Upper lobe of left lung (tissue), 4 donors: Measurements from ENCODE around the gene DKK2.

Experiments used
- EP300 ChIP-seq, 4 donors: sonication (generic); formaldehyde crosslinking; IDR thresholded peaks; one replicate each; pipeline ENCODE4 v1.5.1; 2017; ENCODE audit warnings: antibody characterized with exemption in 4 of 4, control low read depth in 2 of 4
- POLR2A ChIP-seq, 4 donors: fragments of 450-650 bp; IDR thresholded peaks; one replicate each; pipeline ENCODE4 v1.5.1; 2016 to 2017; ENCODE audit warnings: antibody characterized with exemption in 4 of 4, mild to moderate bottlenecking in 2 of 4
- POLR2AphosphoS5 ChIP-seq, 2 donors: sonication (generic); formaldehyde crosslinking; IDR thresholded peaks; one replicate each; pipeline ENCODE4 v1.5.1; 2017; ENCODE audit warnings: antibody characterized with exemption in 2 of 2
- TF ChIP-seq, protein P1 (sequence below), 6 experiments: fragments of 450-650 bp in 4 of 6; fragments of 200-600 bp in 2 of 6; sonication (generic) in 2 of 6; IDR thresholded peaks; one replicate each; pipeline ENCODE4 v1.5.1; 2016 to 2019; ENCODE audit warnings: antibody characterized with exemption in 6 of 6

DNA sequence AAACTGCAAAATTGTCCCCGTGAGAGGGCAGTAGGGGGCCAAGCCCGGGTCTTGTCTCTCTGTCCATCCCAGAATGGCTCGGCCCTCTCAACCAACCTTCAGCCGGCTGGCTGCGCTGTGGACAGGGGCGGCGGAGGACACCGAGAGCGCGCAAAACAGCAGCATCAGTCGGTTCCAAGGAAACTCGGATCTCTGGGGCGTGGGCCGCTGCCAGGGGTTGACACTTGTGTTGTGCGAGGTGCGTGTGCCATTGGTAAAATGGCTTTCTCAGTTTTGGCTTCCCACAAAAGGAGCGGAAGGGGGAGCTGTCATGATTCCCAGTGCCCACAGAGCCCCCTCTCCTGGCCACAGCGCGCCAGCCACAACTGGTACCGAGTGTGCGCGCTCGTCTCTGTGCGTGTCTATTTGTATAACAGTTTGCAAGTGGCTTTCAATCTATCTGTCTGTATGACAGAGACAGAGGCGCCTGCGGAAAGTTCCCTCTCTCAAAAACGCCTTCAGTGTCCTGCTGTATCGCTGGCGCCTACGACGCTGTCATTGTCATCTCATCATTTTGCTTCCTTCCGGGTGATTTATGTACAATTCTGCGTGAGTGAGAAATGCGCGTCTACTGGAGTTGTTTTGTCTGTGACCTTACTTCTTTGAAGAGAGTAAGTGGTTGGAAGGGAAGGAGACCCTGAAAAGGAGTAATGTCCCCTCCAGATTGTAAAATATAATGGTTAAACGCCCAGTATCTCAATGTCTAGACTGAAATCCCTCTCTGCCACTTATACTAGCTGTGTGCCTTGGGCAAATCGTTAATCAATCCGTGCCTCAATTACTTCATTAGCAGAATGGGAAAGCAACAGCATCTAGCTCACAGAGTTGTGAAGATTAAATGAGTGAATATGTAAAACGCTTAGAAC, 1.8 kb downstream of the DKK2 start:
- TF ChIP-seq POLR2A (IDR thresholded peaks at IDR 0.05) (no peak), POLR2AphosphoS5 (IDR thresholded peaks at IDR 0.05) (no peak), EP300 (IDR thresholded peaks at IDR 0.05) (no peak)
- TF ChIP-seq, protein P1, sequence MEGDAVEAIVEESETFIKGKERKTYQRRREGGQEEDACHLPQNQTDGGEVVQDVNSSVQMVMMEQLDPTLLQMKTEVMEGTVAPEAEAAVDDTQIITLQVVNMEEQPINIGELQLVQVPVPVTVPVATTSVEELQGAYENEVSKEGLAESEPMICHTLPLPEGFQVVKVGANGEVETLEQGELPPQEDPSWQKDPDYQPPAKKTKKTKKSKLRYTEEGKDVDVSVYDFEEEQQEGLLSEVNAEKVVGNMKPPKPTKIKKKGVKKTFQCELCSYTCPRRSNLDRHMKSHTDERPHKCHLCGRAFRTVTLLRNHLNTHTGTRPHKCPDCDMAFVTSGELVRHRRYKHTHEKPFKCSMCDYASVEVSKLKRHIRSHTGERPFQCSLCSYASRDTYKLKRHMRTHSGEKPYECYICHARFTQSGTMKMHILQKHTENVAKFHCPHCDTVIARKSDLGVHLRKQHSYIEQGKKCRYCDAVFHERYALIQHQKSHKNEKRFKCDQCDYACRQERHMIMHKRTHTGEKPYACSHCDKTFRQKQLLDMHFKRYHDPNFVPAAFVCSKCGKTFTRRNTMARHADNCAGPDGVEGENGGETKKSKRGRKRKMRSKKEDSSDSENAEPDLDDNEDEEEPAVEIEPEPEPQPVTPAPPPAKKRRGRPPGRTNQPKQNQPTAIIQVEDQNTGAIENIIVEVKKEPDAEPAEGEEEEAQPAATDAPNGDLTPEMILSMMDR (IDR thresholded peaks at IDR 0.05), result no peak
